Subcutaneous adipose tissue (tissue), 4 donors: ENCODE measurements around the gene XDH. TPM values are rescaled to one million over a fixed set of nuclear protein-coding genes. Genes with fewer than 3 reads are reported as not detected.

Source experiments
- total RNA-seq, 4 donors: library from RNA; depleted of rRNA; stranded (reverse); fragments of >200 nt; gene quantifications; one replicate each; pipeline ENCODE4 v1.1.0, GENCODE V29; 2016
- TF ChIP-seq, protein P1 (sequence below): fragments of 450-650 bp; IDR thresholded peaks from one replicate; pipeline ENCODE4 v1.5.1; 2016; ENCODE audit warnings: low read depth, mild to moderate bottlenecking, control low read depth, antibody characterized with exemption, moderate library complexity

Gene XDH
- total RNA-seq, 4 donors from 2014 or later = not detected

DNA sequence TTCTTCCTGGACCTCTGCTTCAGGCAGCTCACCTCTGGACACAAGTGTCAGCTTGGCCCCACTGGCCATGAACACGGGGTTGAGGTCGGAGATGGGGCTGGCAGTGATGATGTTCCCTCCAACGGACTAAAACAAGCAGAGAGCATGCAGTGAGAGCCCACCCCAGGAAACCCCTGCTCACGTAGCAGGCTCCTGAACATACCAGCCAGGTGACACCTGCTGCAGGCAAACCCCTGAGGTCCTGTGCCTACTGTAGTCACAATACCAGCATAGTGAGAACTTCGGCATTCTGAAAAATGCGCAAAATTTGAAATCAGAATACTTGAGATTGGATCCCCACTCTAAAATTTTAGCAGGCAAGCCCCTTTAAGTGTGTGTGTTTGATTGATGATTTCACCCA, 32.9 kb downstream of the XDH start:
- TF ChIP-seq, protein P1, sequence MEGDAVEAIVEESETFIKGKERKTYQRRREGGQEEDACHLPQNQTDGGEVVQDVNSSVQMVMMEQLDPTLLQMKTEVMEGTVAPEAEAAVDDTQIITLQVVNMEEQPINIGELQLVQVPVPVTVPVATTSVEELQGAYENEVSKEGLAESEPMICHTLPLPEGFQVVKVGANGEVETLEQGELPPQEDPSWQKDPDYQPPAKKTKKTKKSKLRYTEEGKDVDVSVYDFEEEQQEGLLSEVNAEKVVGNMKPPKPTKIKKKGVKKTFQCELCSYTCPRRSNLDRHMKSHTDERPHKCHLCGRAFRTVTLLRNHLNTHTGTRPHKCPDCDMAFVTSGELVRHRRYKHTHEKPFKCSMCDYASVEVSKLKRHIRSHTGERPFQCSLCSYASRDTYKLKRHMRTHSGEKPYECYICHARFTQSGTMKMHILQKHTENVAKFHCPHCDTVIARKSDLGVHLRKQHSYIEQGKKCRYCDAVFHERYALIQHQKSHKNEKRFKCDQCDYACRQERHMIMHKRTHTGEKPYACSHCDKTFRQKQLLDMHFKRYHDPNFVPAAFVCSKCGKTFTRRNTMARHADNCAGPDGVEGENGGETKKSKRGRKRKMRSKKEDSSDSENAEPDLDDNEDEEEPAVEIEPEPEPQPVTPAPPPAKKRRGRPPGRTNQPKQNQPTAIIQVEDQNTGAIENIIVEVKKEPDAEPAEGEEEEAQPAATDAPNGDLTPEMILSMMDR = no peak

DNA sequence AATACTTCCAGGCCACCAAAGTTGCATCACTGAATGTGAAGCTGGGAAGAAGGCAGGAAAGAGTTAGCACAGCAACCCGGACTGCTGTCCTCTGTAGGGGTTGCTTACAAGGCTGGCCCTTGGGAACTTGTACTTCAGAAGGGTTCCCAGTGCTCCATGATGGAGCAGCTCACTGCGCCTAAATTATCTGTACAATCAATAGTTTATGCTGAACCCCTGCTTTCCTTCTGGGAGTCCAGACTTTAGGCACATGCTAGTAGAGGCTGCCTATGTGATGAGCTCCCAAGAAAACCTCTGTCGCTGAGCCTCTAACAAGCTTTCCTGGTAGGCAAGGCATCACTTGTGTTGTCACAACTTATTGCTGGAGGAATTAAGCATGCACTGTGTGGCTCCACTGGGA, 34.3 kb downstream of the XDH start:
- TF ChIP-seq, protein P1 = no peak

DNA sequence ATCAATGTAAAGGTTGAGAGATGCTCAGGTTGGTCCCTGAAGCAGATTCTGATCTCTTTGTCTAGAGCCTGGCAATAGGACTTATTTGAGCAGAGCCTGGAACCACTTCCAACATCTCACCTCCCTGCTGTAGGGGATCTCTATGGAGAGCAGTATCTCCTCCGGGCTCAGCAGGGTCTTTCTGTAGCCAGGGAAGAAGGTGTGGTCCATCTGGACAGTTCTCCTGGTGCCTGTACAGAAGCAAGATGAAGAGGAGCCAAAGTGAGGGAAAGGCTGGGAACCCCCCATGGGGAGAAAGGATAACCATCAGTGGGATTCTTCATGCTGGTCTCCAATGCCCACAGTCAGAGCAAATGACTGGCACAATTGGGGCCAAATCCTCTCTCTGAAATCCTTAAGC, 34.8 kb downstream of the XDH start:
- TF ChIP-seq, protein P1 = no peak

DNA sequence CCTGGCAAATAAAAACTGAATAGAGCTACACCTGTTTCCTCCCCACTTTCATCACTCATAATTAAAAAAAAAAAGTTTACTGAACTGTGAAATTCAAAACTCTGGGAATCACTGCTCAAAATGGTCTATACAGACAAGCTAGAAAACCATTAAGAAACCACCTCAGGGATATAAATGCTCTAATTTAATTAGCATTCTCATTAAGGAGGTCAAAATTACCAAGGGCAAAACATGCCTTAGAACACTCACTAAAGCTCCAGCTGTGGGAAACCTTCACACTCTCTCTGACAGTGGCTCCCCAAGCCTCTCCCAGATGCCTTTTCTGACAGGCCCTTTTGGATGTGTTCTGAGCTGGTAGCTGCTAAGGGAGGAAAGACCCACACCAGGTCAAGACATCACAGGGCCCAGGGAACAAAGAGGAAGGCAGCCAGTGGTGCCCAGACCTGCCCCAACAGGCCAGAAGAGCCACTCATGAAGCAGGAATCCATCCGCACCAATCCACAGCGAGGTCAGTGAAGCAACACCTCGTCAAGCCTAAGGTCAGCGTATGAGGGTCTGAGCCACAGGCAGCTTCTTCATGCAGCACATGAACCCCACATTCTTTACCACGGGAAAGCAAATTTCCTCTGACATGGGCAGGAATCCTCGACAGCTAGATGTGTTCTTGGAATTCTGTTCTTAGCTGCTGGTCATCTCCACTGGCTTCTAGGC, 35.6 kb downstream of the XDH start:
- TF ChIP-seq, protein P1 = no peak

DNA sequence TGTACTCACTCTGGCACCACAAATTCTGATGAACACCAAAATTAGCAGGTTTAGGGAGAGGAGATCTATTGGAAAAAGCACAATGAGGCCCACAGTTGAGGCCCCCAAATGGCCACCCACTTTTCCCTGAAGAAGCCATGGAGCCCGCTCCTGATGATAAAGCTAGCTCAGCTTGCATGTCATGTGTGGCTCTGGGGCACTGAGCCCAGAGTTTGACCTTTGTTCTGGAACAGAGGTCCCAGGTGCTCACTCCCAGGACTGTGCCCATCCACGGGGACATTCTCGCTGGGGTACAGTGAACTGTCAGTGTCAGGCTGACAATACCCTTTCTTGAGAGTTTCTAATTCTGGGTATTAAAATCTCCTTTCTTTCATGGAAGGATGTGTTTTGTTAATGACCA, 36.2 kb downstream of the XDH start:
- TF ChIP-seq, protein P1 = no peak

DNA sequence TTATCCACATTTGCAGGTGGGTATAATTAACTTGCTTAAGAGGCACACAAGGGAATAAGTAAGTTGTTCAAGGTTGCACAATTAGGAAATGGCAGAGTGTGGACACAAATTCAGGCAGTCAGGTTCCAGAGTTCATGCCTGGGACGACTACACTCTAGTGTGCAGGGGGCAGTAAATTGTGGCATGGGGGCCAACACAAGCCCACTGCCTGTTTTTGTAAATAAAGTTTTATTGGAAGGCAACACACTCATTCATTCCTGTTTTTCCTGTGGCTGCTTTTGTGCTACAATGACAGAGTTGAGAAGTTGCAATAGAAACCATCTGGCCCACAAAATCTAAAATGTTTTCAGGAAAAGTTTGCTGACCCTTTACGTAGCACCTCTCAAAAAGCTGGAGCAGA, 41.4 kb downstream of the XDH start:
- TF ChIP-seq, protein P1 = no peak

DNA sequence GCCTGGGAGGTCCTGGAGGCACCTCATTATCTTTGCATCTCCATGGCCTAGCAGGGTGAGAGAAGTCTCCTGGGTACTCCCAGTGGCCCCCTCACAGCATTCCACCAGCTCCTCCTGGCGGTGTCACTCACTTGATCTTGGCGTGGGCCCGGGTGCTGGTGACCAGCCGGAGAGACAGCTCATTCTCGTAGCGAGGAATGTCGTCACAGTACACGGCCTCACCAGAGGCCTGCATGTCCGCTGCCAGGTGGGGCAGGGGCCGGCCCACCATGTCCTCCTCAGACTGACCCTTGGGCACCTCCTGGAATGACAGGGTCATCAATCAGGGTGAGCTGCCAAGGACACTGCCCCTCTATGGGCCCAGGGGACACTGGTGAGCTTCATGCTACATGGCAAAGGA, 42.4 kb downstream of the XDH start:
- TF ChIP-seq, protein P1 = no peak
